ENCODE data around the gene MYRFL. TPM values are rescaled to one million over a fixed set of nuclear protein-coding genes. Genes with fewer than 3 reads are reported as not detected.

The MYRFL gene
- total and polyA plus RNA-seq, 2 experiments from 2014 or later = 2.3 to 2.7 TPM

DNA sequence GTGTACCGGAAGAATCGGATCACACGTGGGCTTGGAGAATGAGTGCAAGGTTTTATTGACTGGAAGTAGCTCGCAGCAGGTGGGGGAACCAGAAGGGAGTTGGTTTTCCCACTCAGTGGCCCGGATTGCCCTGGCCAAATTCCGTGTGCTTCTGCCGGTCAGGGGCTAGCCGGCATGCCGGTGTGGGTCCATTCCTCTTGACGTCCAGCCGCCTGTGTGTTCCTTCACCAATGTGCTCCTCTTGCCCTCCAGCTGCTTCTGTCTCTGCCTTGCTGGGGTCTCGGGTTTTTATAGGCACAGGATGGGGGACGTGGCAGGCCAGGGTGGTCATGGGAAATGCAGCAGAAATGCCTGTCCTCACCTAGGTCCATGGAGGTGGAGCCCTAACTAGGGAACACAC is 11.0 kb downstream of the MYRFL start:
- Histone ChIP-seq H3K27ac (peak overlapping the region; percentile 54), H3K4me3 (no peak overlapping the region), H3K9me3 (ENCODE audit: low read depth) (no peaks in the 10 kb centered on the region), H3K4me1 (ENCODE audit: insufficient read depth) (peaks cover 18% of the 10 kb centered on the region), H3K4me2 (no peak overlapping the region), H4K20me1 (ENCODE audit: insufficient read depth, poor library complexity, severe bottlenecking) (no peaks in the 10 kb centered on the region), H3K79me2 (no peaks in the 10 kb centered on the region), H3K9me2 (replicated peaks; ENCODE audit: insufficient read depth) (no peaks in the 10 kb centered on the region), H3K27me3 (no peaks in the 10 kb centered on the region), H2AFZ (no peak overlapping the region), H3K36me3 (replicated peaks; ENCODE audit: insufficient read depth, low read depth) (no peaks in the 10 kb centered on the region)
- 92% methylated on average over 13 of the region's 13 CpGs for WGBS (ENCODE audit: low lambda C conversion rate, missing lambda C conversion rate)
- TF ChIP-seq, protein P1, sequence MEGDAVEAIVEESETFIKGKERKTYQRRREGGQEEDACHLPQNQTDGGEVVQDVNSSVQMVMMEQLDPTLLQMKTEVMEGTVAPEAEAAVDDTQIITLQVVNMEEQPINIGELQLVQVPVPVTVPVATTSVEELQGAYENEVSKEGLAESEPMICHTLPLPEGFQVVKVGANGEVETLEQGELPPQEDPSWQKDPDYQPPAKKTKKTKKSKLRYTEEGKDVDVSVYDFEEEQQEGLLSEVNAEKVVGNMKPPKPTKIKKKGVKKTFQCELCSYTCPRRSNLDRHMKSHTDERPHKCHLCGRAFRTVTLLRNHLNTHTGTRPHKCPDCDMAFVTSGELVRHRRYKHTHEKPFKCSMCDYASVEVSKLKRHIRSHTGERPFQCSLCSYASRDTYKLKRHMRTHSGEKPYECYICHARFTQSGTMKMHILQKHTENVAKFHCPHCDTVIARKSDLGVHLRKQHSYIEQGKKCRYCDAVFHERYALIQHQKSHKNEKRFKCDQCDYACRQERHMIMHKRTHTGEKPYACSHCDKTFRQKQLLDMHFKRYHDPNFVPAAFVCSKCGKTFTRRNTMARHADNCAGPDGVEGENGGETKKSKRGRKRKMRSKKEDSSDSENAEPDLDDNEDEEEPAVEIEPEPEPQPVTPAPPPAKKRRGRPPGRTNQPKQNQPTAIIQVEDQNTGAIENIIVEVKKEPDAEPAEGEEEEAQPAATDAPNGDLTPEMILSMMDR (IDR thresholded peaks at IDR 0.05; ENCODE audit: poor library complexity) = no peak
- TF ChIP-seq EZH2 (IDR thresholded peaks at IDR 0.05; ENCODE audit: borderline replicate concordance) = no peak
- no peak for TF ChIP-seq EZH2phosphoT487 (IDR thresholded peaks at IDR 0.05; ENCODE audit: low read depth, severe bottlenecking, unreplicated experiment)
- no peak for DNase-seq (ENCODE audit: low spot score)

DNA sequence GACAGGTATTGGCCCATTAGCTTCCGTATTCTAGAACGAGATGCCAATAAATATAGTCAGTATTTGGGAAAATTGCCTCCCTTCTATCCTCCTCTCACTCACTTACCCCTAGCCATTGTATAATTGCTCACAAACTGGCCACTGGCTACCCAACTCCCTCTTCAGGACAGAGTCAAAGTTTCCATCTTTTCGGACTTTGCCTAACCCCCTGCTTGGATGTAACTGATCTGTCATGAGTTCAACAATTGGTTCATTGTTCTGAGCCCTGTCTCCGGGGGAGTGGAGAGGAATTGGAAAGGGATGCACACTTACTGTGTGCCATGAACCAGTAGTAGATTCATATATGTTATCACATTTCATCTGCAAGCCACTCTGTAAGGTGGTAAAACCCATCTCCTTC is 12.2 kb downstream of the MYRFL start:
- H3K4me3 ChIP-seq = no peak overlapping the region
- H3K79me2 ChIP-seq = no peaks in the 10 kb centered on the region
- no peaks in the 10 kb centered on the region for H4K20me1 ChIP-seq (ENCODE audit: insufficient read depth, poor library complexity, severe bottlenecking)
- H3K9me2 ChIP-seq (replicated peaks; ENCODE audit: insufficient read depth) = no peaks in the 10 kb centered on the region
- no peak overlapping the region for H3K4me2 ChIP-seq
- H3K36me3 ChIP-seq (replicated peaks; ENCODE audit: insufficient read depth, low read depth) = no peaks in the 10 kb centered on the region
- H3K4me1 ChIP-seq (ENCODE audit: insufficient read depth) = peaks cover 18% of the 10 kb centered on the region
- no peaks in the 10 kb centered on the region for H3K27me3 ChIP-seq
- DNase-seq (ENCODE audit: low spot score) = no peak
- no peaks in the 10 kb centered on the region for H3K9me3 ChIP-seq (ENCODE audit: low read depth)
- H2AFZ ChIP-seq = no peak overlapping the region
- peak overlapping the region; percentile 87 for H3K27ac ChIP-seq
- WGBS (ENCODE audit: low lambda C conversion rate, missing lambda C conversion rate) = 92% methylated on average over 4 of the region's 4 CpGs
- TF ChIP-seq, protein P1 (IDR thresholded peaks at IDR 0.05; ENCODE audit: poor library complexity) = no peak
- TF ChIP-seq EZH2 (IDR thresholded peaks at IDR 0.05; ENCODE audit: borderline replicate concordance) = no peak
- no peak for TF ChIP-seq EZH2phosphoT487 (IDR thresholded peaks at IDR 0.05; ENCODE audit: low read depth, severe bottlenecking, unreplicated experiment)

DNA sequence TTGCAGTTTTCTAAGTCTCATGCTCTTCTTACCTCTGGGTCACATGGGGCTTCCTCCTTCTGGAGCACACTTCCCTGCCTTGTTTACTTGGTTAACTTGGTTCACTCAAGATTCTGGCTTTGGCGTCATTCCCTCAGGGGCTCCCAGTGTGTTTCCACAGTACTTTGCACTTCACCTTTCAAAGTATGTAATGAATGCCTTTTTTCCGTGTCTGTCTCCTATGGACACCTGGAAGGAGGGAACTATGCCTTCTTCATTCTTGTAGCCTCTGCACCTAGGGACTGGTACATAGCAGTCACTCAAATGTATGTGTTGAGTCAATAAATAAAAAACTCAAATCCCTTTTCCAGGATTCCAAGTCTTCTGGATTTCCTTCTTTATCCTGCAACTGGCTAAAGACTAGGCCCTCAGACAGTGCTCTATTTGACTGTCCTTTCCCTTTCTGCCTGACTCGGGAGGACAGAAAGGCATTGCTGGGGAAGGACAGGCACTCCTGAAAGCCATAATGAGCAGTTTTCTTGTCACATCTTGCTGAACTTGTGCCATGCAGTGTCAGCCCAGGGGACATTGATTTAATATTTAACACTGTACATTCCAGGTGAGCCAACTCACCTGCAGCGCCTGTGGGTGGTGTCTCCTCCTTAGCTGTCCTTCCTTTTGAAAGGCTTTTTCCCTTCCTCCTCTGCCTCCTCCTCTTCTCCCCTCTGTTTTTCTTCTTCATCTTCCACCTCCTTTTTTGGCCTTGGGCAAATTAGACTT is 12.8 kb downstream of the MYRFL start:
- TF ChIP-seq EZH2phosphoT487 (IDR thresholded peaks at IDR 0.05; ENCODE audit: low read depth, severe bottlenecking, unreplicated experiment) = no peak
- no peak for TF ChIP-seq EZH2 (IDR thresholded peaks at IDR 0.05; ENCODE audit: borderline replicate concordance)
- TF ChIP-seq, protein P1 (IDR thresholded peaks at IDR 0.05; ENCODE audit: poor library complexity) = no peak
- Histone ChIP-seq H3K27me3 (no peaks in the 10 kb centered on the region), H3K79me2 (no peaks in the 10 kb centered on the region), H3K4me1 (ENCODE audit: insufficient read depth) (peaks cover 18% of the 10 kb centered on the region), H3K4me3 (no peak overlapping the region), H3K9me2 (replicated peaks; ENCODE audit: insufficient read depth) (no peaks in the 10 kb centered on the region), H3K9me3 (ENCODE audit: low read depth) (no peaks in the 10 kb centered on the region), H4K20me1 (ENCODE audit: insufficient read depth, poor library complexity, severe bottlenecking) (no peaks in the 10 kb centered on the region), H3K36me3 (replicated peaks; ENCODE audit: insufficient read depth, low read depth) (no peaks in the 10 kb centered on the region), H2AFZ (no peak overlapping the region), H3K4me2 (peak overlapping the region; percentile 57), H3K27ac (peak overlapping the region; percentile 87)
- peak; percentile 43 for DNase-seq (ENCODE audit: low spot score)
- WGBS (ENCODE audit: low lambda C conversion rate, missing lambda C conversion rate) = 73% methylated on average over 4 of the region's 4 CpGs

Measured in hepatocyte (in vitro differentiated cells).